Smooth muscle cell (in vitro differentiated cells): ENCODE data around the gene TTR. TPM values are rescaled to one million over a fixed set of nuclear protein-coding genes. Genes with fewer than 3 reads are reported as not detected.

Source experiments
- DNase-seq: peaks from one replicate; lab custom pipeline; 2025; ENCODE audit not compliant: unreplicated experiment; lab: John Stamatoyannopoulos, UW
- H2AFZ ChIP-seq: fragments of 200-600 bp; sonication (generic); 2 replicates; pipeline ENCODE4 v1.6.0; 2016; ENCODE audit warnings: antibody characterized with exemption, low read depth, mild to moderate bottlenecking
- H3F3A ChIP-seq: fragments of 200-600 bp; sonication (generic); 2 replicates; pipeline ENCODE4 v1.6.0; 2017; ENCODE audit warnings: antibody characterized with exemption, low read depth
- H3K27ac ChIP-seq: fragments of 200-600 bp; sonication (generic); 2 replicates; pipeline ENCODE4 v1.5.1; 2016; ENCODE audit warnings: low read depth, mild to moderate bottlenecking
- H3K27me3 ChIP-seq: fragments of 200-600 bp; sonication (generic); 2 replicates; pipeline ENCODE4 v1.6.1; 2016; ENCODE audit warnings: low read depth, mild to moderate bottlenecking
- H3K36me3 ChIP-seq: fragments of 200-600 bp; sonication (generic); 2 replicates; pipeline ENCODE4 v1.5.1; 2016; ENCODE audit warnings: low read depth
- H3K4me1 ChIP-seq: fragments of 200-600 bp; sonication (generic); 2 replicates; pipeline ENCODE4 v1.5.1; 2016; ENCODE audit warnings: low read depth
- H3K4me2 ChIP-seq: fragments of 200-600 bp; sonication (generic); 2 replicates; pipeline ENCODE4 v1.6.0; 2016; ENCODE audit warnings: mild to moderate bottlenecking
- H3K4me3 ChIP-seq: fragments of 200-600 bp; sonication (generic); 2 replicates; pipeline ENCODE4 v1.5.1; 2016; ENCODE audit warnings: mild to moderate bottlenecking
- H3K79me2 ChIP-seq: fragments of 200-600 bp; sonication (generic); 2 replicates; pipeline ENCODE4 v1.6.0; 2016; ENCODE audit warnings: low read depth, mild to moderate bottlenecking
- H3K9ac ChIP-seq: fragments of 200-600 bp; sonication (generic); 2 replicates; pipeline ENCODE4 v1.6.0; 2016; ENCODE audit warnings: low read depth
- H3K9me3 ChIP-seq: fragments of 200-600 bp; sonication (generic); replicated peaks from 2 replicates; pipeline ENCODE4 v1.5.1; 2016; ENCODE audit warnings: low read depth
- H4K20me1 ChIP-seq: fragments of 200-600 bp; sonication (generic); 2 replicates; pipeline ENCODE4 v1.6.0; 2016; ENCODE audit warnings: low read depth
- WGBS: methylation state at CpG from one replicate; pipeline ENCODE4 v1.1.7; 2016; ENCODE audit warnings: low lambda C conversion rate; 5-methylcytosine and 5-hydroxymethylcytosine counted together
- polyA plus RNA-seq: library from polyadenylated mRNA; unstranded; fragments of >200 nt; fragmentation: Nextera tagmentation; extraction: Ambion mirVana; gene quantifications from 2 replicates; pipeline ENCODE4 v1.2.1, GENCODE V29; 2016
- total RNA-seq: library from RNA; depleted of rRNA; stranded (reverse); fragments of >200 nt; gene quantifications from 2 replicates; pipeline ENCODE4 v1.2.3, GENCODE V29; 2014
- TF ChIP-seq, protein P1 (sequence below): fragments of 200-600 bp; sonication (generic); IDR thresholded peaks from 2 replicates; pipeline ENCODE4 v1.5.1; 2017; ENCODE audit warnings: borderline replicate concordance, mild to moderate bottlenecking, antibody characterized with exemption; ENCODE audit not compliant: insufficient read depth, poor library complexity, severe bottlenecking

The TTR gene
- total and polyA plus RNA-seq, 2 experiments from 2014 or later = 2.6 TPM; not detected in 1

DNA sequence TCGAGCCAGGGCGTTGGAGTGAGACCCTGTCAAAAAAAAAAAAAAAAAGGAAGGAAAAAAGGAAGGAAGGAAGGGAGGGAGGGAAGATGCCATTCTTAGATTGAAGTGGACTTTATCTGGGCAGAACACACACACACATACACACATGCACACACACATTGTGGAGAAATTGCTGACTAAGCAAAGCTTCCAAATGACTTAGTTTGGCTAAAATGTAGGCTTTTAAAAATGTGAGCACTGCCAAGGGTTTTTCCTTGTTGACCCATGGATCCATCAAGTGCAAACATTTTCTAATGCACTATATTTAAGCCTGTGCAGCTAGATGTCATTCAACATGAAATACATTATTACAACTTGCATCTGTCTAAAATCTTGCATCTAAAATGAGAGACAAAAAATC lies 564 bp upstream of the TTR start:
- H2AFZ ChIP-seq = no peak overlapping the region
- H3K9me3 ChIP-seq = no peaks in the 10 kb centered on the region
- H3K4me2 ChIP-seq = no peak overlapping the region

GRCh38 chr18:31592506-31593157 lies 955 bp downstream of the TTR start:
- no peak for DNase-seq
- TF ChIP-seq, protein P1, sequence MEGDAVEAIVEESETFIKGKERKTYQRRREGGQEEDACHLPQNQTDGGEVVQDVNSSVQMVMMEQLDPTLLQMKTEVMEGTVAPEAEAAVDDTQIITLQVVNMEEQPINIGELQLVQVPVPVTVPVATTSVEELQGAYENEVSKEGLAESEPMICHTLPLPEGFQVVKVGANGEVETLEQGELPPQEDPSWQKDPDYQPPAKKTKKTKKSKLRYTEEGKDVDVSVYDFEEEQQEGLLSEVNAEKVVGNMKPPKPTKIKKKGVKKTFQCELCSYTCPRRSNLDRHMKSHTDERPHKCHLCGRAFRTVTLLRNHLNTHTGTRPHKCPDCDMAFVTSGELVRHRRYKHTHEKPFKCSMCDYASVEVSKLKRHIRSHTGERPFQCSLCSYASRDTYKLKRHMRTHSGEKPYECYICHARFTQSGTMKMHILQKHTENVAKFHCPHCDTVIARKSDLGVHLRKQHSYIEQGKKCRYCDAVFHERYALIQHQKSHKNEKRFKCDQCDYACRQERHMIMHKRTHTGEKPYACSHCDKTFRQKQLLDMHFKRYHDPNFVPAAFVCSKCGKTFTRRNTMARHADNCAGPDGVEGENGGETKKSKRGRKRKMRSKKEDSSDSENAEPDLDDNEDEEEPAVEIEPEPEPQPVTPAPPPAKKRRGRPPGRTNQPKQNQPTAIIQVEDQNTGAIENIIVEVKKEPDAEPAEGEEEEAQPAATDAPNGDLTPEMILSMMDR = no peak
- no peaks in the 10 kb centered on the region for H3K27me3 ChIP-seq
- no peak overlapping the region for H3K4me2 ChIP-seq
- 85% methylated on average over 10 of the region's 10 CpGs for WGBS
- H3K4me3 ChIP-seq = peak overlapping the region; percentile 23
- H3K27ac ChIP-seq = no peak overlapping the region
- H4K20me1 ChIP-seq = no peaks in the 10 kb centered on the region
- H3K9me3 ChIP-seq = no peaks in the 10 kb centered on the region
- no peak overlapping the region for H3K9ac ChIP-seq
- no peaks in the 10 kb centered on the region for H3K4me1 ChIP-seq
- H2AFZ ChIP-seq = no peak overlapping the region
- peaks cover 8% of the 10 kb centered on the region for H3F3A ChIP-seq
- H3K79me2 ChIP-seq = no peaks in the 10 kb centered on the region
- no peaks in the 10 kb centered on the region for H3K36me3 ChIP-seq

More for the DNA sequence above, 564 bp upstream of the TTR start:
- Histone ChIP-seq H3K79me2 (no peaks in the 10 kb centered on the region), H3K4me1 (peaks cover 5% of the 10 kb centered on the region), H3K4me3 (peak overlapping the region; percentile 23), H4K20me1 (no peaks in the 10 kb centered on the region), H3K36me3 (no peaks in the 10 kb centered on the region), H3K9ac (no peak overlapping the region), H3K27me3 (no peaks in the 10 kb centered on the region), H3K27ac (no peak overlapping the region), H3F3A (peaks cover 5% of the 10 kb centered on the region)
- 90% methylated on average over 2 of the region's 2 CpGs for WGBS
- TF ChIP-seq, protein P1 = no peak
- DNase-seq = no peak

DNA sequence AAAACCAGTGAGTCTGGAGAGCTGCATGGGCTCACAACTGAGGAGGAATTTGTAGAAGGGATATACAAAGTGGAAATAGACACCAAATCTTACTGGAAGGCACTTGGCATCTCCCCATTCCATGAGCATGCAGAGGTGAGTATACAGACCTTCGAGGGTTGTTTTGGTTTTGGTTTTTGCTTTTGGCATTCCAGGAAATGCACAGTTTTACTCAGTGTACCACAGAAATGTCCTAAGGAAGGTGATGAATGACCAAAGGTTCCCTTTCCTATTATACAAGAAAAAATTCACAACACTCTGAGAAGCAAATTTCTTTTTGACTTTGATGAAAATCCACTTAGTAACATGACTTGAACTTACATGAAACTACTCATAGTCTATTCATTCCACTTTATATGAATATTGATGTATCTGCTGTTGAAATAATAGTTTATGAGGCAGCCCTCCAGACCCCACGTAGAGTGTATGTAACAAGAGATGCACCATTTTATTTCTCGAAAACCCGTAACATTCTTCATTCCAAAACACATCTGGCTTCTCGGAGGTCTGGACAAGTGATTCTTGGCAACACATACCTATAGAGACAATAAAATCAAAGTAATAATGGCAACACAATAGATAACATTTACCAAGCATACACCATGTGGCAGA lies 3.6 kb downstream of the TTR start:
- Histone ChIP-seq H3K27me3 (no peaks in the 10 kb centered on the region), H3K79me2 (no peaks in the 10 kb centered on the region), H3K9me3 (no peaks in the 10 kb centered on the region), H3K9ac (peak overlapping the region; percentile 81), H3K36me3 (no peaks in the 10 kb centered on the region), H2AFZ (peak overlapping the region; percentile 30), H3F3A (peaks cover 11% of the 10 kb centered on the region), H4K20me1 (no peaks in the 10 kb centered on the region), H3K27ac (peak overlapping the region; percentile 94), H3K4me1 (no peaks in the 10 kb centered on the region), H3K4me3 (no peak overlapping the region), H3K4me2 (peak overlapping the region; percentile 59)
- 90% methylated on average over 5 of the region's 5 CpGs for whole genome bisulfite sequencing
- TF ChIP-seq, protein P1 = no peak
- no peak for DNase-seq
